Activated T-cell treated with anti-CD3 and anti-CD28 coated beads for 24 hours (primary cell): Measurements from ENCODE around the gene WSB2.

Experiments
- DNase-seq: peaks from one replicate; pipeline ENCODE4 v3.0.0-alpha.2; 2020; ENCODE audit warnings: low read depth

The WSB2 gene

GRCh38 chr12:117994551-117995438 lies 66.2 kb downstream of the WSB2 start:
- no peak for DNase-seq

GRCh38 chr12:117986705-117987469 lies 74.1 kb downstream of the WSB2 start:
- no peak for DNase-seq

GRCh38 chr12:117985182-117985581 lies 75.8 kb downstream of the WSB2 start:
- no peak for DNase-seq
